CD1c-positive myeloid dendritic cell (primary cell): ENCODE measurements around the gene POMP.
"Not testable (repeated sequence)": the region's sequence is repeated elsewhere in the genome, so short reads cannot be mapped to it uniquely, and the experiment has no call there.

Source experiments
- DNase-seq: peaks from one replicate; pipeline ENCODE4 v3.0.0-alpha.2; 2016; ENCODE audit errors: extremely low spot score

The POMP gene

GRCh38 chr13:28637714-28638355 is 21.1 kb upstream of the POMP start:
- no peak for DNase-seq

GRCh38 chr13:28638756-28639155 is 20.2 kb upstream of the POMP start:
- DNase-seq: no peak

GRCh38 chr13:28640861-28641599 is 17.9 kb upstream of the POMP start:
- no peak for DNase-seq

GRCh38 chr13:28641600-28641926 is 17.4 kb upstream of the POMP start:
- DNase-seq: no peak

GRCh38 chr13:28650284-28650683 is 8.6 kb upstream of the POMP start:
- no peak for DNase-seq

- no peak for DNase-seq
Measured at GRCh38 chr13:28651810-28652401, 7.0 kb upstream of the POMP start.

- no peak for DNase-seq
Measured at GRCh38 chr13:28653111-28653510, 5.8 kb upstream of the POMP start.

- DNase-seq: no peak
Measured at GRCh38 chr13:28654276-28654675, 4.7 kb upstream of the POMP start.

GRCh38 chr13:28655561-28655960 is 3.4 kb upstream of the POMP start:
- no peak for DNase-seq

GRCh38 chr13:28657784-28658538 is 969 bp upstream of the POMP start:
- DNase-seq: peak; percentile 65

GRCh38 chr13:28658539-28658795 is 463 bp upstream of the POMP start:
- DNase-seq: no peak

GRCh38 chr13:28659621-28659970 is 666 bp downstream of the POMP start:
- peak; percentile 49 for DNase-seq

GRCh38 chr13:28666897-28667488 is 8.1 kb downstream of the POMP start:
- no peak for DNase-seq

GRCh38 chr13:28671126-28671792 is 12.3 kb downstream of the POMP start:
- peak; percentile 56 for DNase-seq

GRCh38 chr13:28678809-28679208 is 19.9 kb downstream of the POMP start:
- no peak for DNase-seq

GRCh38 chr13:28679628-28680027 is 20.7 kb downstream of the POMP start:
- DNase-seq: peak; percentile 17

- no peak for DNase-seq
Measured at GRCh38 chr13:28680541-28680940, 21.6 kb downstream of the POMP start.

- not testable (repeated sequence) for DNase-seq
Measured at GRCh38 chr13:28683169-28683568, 24.2 kb downstream of the POMP start.

GRCh38 chr13:28684257-28684656 is 25.3 kb downstream of the POMP start:
- DNase-seq: no peak

- DNase-seq: no peak
Measured at GRCh38 chr13:28685114-28685513, 26.2 kb downstream of the POMP start.

- DNase-seq: peak; percentile 45
Measured at GRCh38 chr13:28685892-28686291, 27.0 kb downstream of the POMP start.
